K562 (cell line): ENCODE measurements around the gene SMIM29. TPM values are rescaled to one million over a fixed set of nuclear protein-coding genes. Genes with fewer than 3 reads are reported as not detected.

Experiments
- ATF6 ChIP-seq: sonication (generic); formaldehyde crosslinking; IDR thresholded peaks from 2 replicates; pipeline ENCODE4 v1.4.0; 2020; ENCODE audit warnings: mild to moderate bottlenecking, missing genetic modification reagents
- HCFC1 ChIP-seq: IDR thresholded peaks from 2 replicates; pipeline ENCODE4 v1.6.1; 2012; ENCODE audit warnings: low read depth, low read length, improper control_type of control experiment
- HMG20A ChIP-seq: fragments of 450-650 bp; formaldehyde crosslinking; conservative IDR thresholded peaks from 2 replicates; pipeline ENCODE4 v1.4.0; 2020; ENCODE audit warnings: mild to moderate bottlenecking, mixed read lengths
- MXI1 ChIP-seq: IDR thresholded peaks from 2 replicates; pipeline ENCODE4 v1.6.1; 2011; ENCODE audit warnings: low read depth, mild to moderate bottlenecking, improper control_type of control experiment, low read length
- MYC ChIP-seq, 2 experiments: fragments of 250-450 bp in 1 of 2; sonication (Bioruptor Pico) in 1 of 2; IDR thresholded peaks; 2 replicates each; pipeline versions ENCODE4 v1.5.1 to v1.6.1; 2012 to 2021; ENCODE audit warnings: low read depth in 2 of 2, borderline replicate concordance in 1 of 2, improper control_type of control experiment in 1 of 2, low read length in 1 of 2, mild to moderate bottlenecking in 1 of 2, moderate library complexity in 1 of 2
- NCOA2 ChIP-seq, 2 experiments: fragments of 450-650 bp; IDR thresholded peaks; 2 replicates each; pipeline ENCODE4 v1.6.1; 2018; ENCODE audit warnings: mild to moderate bottlenecking in 2 of 2, moderate library complexity in 1 of 2; ENCODE audit not compliant: partially characterized antibody in 2 of 2
- POLR2AphosphoS5 ChIP-seq: IDR thresholded peaks from 2 replicates; pipeline ENCODE4 v1.6.1; 2011; ENCODE audit warnings: mild to moderate bottlenecking, low read depth, low read length, moderate library complexity; ENCODE audit not compliant: control insufficient read depth, insufficient read depth
- ZNF318 ChIP-seq, 2 experiments: fragments of 450-650 bp; IDR thresholded peaks; 2 replicates each; pipeline ENCODE4 v1.6.1; 2016; ENCODE audit warnings: mild to moderate bottlenecking in 2 of 2, borderline replicate concordance in 1 of 2, low read depth in 1 of 2, moderate library complexity in 1 of 2
- polyA plus RNA-seq, 8 experiments: library from polyadenylated mRNA; depleted of rRNA in 4 of 8; stranded (reverse) in 5 of 8; unstranded in 3 of 8; fragments of >200 nt; fragmentation: Nextera tagmentation in 2 of 8; fragmentation: Illumina TruSeq in 1 of 8; extraction: Ambion mirVana in 2 of 8; extraction: Trizol in 1 of 8; gene quantifications; 2 replicates each; pipeline versions ENCODE4 v1.2.1 to v1.2.3, GENCODE V29; 2011 to 2014; ENCODE audit warnings: inconsistent platforms in 1 of 8, missing spikeins in 1 of 8
- total RNA-seq, 7 experiments: library from RNA; depleted of rRNA in 6 of 7; stranded (reverse); fragments of >200 nt in 6 of 7; fragmentation: Illumina TruSeq in 2 of 7; extraction: Trizol in 2 of 7; gene quantifications; 2 replicates each; pipeline versions ENCODE4 v1.2.1 to v1.2.3, GENCODE V29; 2011 to 2021; ENCODE audit warnings: low replicate concordance in 1 of 7
- TF ChIP-seq, protein P1 (sequence below), 2 experiments: fragments of 150-350 bp in 1 of 2; IDR thresholded peaks; 2 replicates each; pipeline ENCODE4 v1.6.1; 2012 to 2016; ENCODE audit warnings: low read depth in 2 of 2, low read length in 2 of 2, mild to moderate bottlenecking in 1 of 2, moderate library complexity in 1 of 2

SMIM29 gene
- total and polyA plus RNA-seq, 9 of the 15 experiments (the other 6 are each of a cell fraction or from before 2014, with no cell fraction given): 6.5 to 36.7 (median 20.9) TPM

- TF ChIP-seq ZNF318 (IDR thresholded peaks at IDR 0.05; ENCODE audit: borderline replicate concordance in 1 of 2, low read depth in 1 of 2) (no peak), MYC (IDR thresholded peaks at IDR 0.05; ENCODE audit: low read depth, low read length) (peak; percentile 72), MYC (CRISPR knock-in tag; IDR thresholded peaks at IDR 0.05; ENCODE audit: borderline replicate concordance, low read depth) (no peak), MXI1 (no peak; the same call in 1 of the 2 replicates), ATF6 (CRISPR knock-in tag) (no peak), NCOA2 (IDR thresholded peaks at IDR 0.05; ENCODE audit: partially characterized antibody in 2 of 2) (no peak), HMG20A (CRISPR knock-in tag) (no peak), POLR2AphosphoS5 (peak; percentile 86), HCFC1 (peak; percentile 3; the same call in 1 of the 2 replicates)
- TF ChIP-seq, protein P1, sequence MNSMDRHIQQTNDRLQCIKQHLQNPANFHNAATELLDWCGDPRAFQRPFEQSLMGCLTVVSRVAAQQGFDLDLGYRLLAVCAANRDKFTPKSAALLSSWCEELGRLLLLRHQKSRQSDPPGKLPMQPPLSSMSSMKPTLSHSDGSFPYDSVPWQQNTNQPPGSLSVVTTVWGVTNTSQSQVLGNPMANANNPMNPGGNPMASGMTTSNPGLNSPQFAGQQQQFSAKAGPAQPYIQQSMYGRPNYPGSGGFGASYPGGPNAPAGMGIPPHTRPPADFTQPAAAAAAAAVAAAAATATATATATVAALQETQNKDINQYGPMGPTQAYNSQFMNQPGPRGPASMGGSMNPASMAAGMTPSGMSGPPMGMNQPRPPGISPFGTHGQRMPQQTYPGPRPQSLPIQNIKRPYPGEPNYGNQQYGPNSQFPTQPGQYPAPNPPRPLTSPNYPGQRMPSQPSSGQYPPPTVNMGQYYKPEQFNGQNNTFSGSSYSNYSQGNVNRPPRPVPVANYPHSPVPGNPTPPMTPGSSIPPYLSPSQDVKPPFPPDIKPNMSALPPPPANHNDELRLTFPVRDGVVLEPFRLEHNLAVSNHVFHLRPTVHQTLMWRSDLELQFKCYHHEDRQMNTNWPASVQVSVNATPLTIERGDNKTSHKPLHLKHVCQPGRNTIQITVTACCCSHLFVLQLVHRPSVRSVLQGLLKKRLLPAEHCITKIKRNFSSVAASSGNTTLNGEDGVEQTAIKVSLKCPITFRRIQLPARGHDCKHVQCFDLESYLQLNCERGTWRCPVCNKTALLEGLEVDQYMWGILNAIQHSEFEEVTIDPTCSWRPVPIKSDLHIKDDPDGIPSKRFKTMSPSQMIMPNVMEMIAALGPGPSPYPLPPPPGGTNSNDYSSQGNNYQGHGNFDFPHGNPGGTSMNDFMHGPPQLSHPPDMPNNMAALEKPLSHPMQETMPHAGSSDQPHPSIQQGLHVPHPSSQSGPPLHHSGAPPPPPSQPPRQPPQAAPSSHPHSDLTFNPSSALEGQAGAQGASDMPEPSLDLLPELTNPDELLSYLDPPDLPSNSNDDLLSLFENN (IDR thresholded peaks at IDR 0.05; ENCODE audit: low read depth in 2 of 2, low read length in 2 of 2): peak in 1 of 2 experiments; percentile 56; a peak in 1 of 4 replicates
These were observed 13.3 kb downstream of the SMIM29 start (continued) for GRCh38 chr6:34235307-34236130.
